Panc1 (cell line): ENCODE measurements around the gene CFAP97. TPM values are rescaled to one million over a fixed set of nuclear protein-coding genes. Genes with fewer than 3 reads are reported as not detected.

Experiments
- ATAC-seq: fragments of 200-7000 bp; cut with Tn5 transposase; 2 replicates; pipeline ENCODE4 v1.9.1; 2020; ENCODE audit warnings: mild to moderate bottlenecking, moderate library complexity
- BruUV-seq: library from RNA; stranded (reverse); fragments of 400-500 nt; replicated peaks from 2 replicates; lab custom pipeline; 2021; lab: Mats Ljungman, UMichigan
- CTCF ChIA-PET: fragments of 300-600 bp; sonication (Branson Sonifier 250); formaldehyde crosslinking; loops from one replicate; lab custom pipeline; 2022; ENCODE audit warnings: antibody characterized with exemption; lab: Charles Lee
- POLR2A ChIA-PET: fragments of 300-600 bp; sonication (Branson Sonifier 250); formaldehyde crosslinking; loops from one replicate; lab custom pipeline; 2022; ENCODE audit warnings: antibody characterized with exemption; lab: Charles Lee
- DNase-seq: peaks from one replicate; pipeline ENCODE4 v3.0.0-alpha.2; 2010; ENCODE audit warnings: low read depth, low spot score
- H3K27ac ChIP-seq: 2 replicates; pipeline ENCODE4 v1.5.1; 2011; ENCODE audit warnings: mild to moderate bottlenecking, low read length, inconsistent platforms
- H3K27me3 ChIP-seq: fragments of 200-500 bp; sonication (Bioruptor generic); 2 replicates; pipeline ENCODE4 v1.6.0; 2014; ENCODE audit warnings: low read length, inconsistent platforms; ENCODE audit not compliant: control insufficient read depth, insufficient read depth
- H3K36me3 ChIP-seq: fragments of 200-500 bp; sonication (Bioruptor generic); 2 replicates; pipeline ENCODE4 v1.5.1; 2014; ENCODE audit warnings: inconsistent platforms, mild to moderate bottlenecking, low read length, moderate library complexity; ENCODE audit not compliant: control insufficient read depth, insufficient read depth
- H3K4me1 ChIP-seq: 2 replicates; pipeline ENCODE4 v1.5.1; 2011; ENCODE audit warnings: inconsistent platforms, mild to moderate bottlenecking, low read length, moderate library complexity; ENCODE audit not compliant: control insufficient read depth, insufficient read depth
- H3K4me3 ChIP-seq, 2 experiments: 2 replicates each; pipeline ENCODE4 v1.5.1; 2011 to 2012; ENCODE audit warnings: low read depth in 2 of 2, low read length in 2 of 2, mild to moderate bottlenecking in 2 of 2, inconsistent platforms in 1 of 2, moderate library complexity in 1 of 2
- H3K9me3 ChIP-seq: fragments of 200-500 bp; sonication (Bioruptor generic); 2 replicates; pipeline ENCODE4 v1.5.1; 2014; ENCODE audit warnings: low read depth, mild to moderate bottlenecking, inconsistent platforms, low read length, moderate library complexity; ENCODE audit not compliant: control insufficient read depth, insufficient read depth
- POLR2AphosphoS5 ChIP-seq: IDR thresholded peaks from 2 replicates; pipeline ENCODE4 v1.6.1; 2012; ENCODE audit warnings: mild to moderate bottlenecking, low read depth, low read length, moderate library complexity
- SIN3A ChIP-seq: IDR thresholded peaks from 2 replicates; pipeline ENCODE4 v1.6.1; 2012; ENCODE audit warnings: low read depth, mild to moderate bottlenecking, low read length, moderate library complexity, borderline replicate concordance; ENCODE audit not compliant: insufficient read depth
- TCF7L2 ChIP-seq: IDR thresholded peaks from 2 replicates; pipeline ENCODE4 v1.6.1; 2011; ENCODE audit warnings: mild to moderate bottlenecking, low read depth, low read length, inconsistent platforms
- in situ Hi-C: cut with HindIII; loops from 2 replicates; pipeline ENCODE4 v1.10.0; 2016; ENCODE audit warnings: low sequenced_read_pairs, low pct_unique_long_range_greater_than_20kb
- intact Hi-C: fragments of 100-400 bp; cut with micrococcal nuclease; formaldehyde crosslinking; loops from one replicate; pipeline ENCODE4 v1.10.0; 2022; ENCODE audit not compliant: unreplicated experiment
- total RNA-seq: library from RNA; stranded (reverse); gene quantifications from one replicate; pipeline ENCODE4 v1.2.1, GENCODE V29; 2021; ENCODE audit not compliant: unreplicated experiment
- TF ChIP-seq, protein P1 (sequence below), 2 experiments: IDR thresholded peaks; 2 replicates each; pipeline ENCODE4 v1.6.1; 2011 to 2012; ENCODE audit warnings: low read depth in 2 of 2, control low read depth in 1 of 2, low read length in 1 of 2, mild to moderate bottlenecking in 1 of 2, moderate library complexity in 1 of 2; ENCODE audit not compliant: insufficient read depth in 1 of 2
- TF ChIP-seq, protein P2 (sequence below): fragments of 450-650 bp; IDR thresholded peaks from 2 replicates; pipeline ENCODE4 v1.5.1; 2017; ENCODE audit warnings: mild to moderate bottlenecking

Gene CFAP97
- total RNA-seq, 1 experiment from 2014 or later: 39.0 TPM

- ChIA-PET CTCF (no interaction called here), POLR2A (no interaction called here)
- H3K27ac ChIP-seq: no peak overlapping the region
- no peaks in the 10 kb centered on the region for H3K36me3 ChIP-seq
- ATAC-seq (no peak), DNase-seq (no peak)
- no peaks in the 10 kb centered on the region for H3K27me3 ChIP-seq
- no TSS peak for BruUV-seq
- intact Hi-C loops: no loop called here
- TF ChIP-seq, protein P1, sequence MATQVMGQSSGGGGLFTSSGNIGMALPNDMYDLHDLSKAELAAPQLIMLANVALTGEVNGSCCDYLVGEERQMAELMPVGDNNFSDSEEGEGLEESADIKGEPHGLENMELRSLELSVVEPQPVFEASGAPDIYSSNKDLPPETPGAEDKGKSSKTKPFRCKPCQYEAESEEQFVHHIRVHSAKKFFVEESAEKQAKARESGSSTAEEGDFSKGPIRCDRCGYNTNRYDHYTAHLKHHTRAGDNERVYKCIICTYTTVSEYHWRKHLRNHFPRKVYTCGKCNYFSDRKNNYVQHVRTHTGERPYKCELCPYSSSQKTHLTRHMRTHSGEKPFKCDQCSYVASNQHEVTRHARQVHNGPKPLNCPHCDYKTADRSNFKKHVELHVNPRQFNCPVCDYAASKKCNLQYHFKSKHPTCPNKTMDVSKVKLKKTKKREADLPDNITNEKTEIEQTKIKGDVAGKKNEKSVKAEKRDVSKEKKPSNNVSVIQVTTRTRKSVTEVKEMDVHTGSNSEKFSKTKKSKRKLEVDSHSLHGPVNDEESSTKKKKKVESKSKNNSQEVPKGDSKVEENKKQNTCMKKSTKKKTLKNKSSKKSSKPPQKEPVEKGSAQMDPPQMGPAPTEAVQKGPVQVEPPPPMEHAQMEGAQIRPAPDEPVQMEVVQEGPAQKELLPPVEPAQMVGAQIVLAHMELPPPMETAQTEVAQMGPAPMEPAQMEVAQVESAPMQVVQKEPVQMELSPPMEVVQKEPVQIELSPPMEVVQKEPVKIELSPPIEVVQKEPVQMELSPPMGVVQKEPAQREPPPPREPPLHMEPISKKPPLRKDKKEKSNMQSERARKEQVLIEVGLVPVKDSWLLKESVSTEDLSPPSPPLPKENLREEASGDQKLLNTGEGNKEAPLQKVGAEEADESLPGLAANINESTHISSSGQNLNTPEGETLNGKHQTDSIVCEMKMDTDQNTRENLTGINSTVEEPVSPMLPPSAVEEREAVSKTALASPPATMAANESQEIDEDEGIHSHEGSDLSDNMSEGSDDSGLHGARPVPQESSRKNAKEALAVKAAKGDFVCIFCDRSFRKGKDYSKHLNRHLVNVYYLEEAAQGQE (IDR thresholded peaks at IDR 0.05; ENCODE audit: insufficient read depth in 1 of 2, low read depth in 2 of 2, low read length in 1 of 2): no peak
- TF ChIP-seq TCF7L2 (no peak), POLR2AphosphoS5 (no peak), SIN3A (no peak)
- TF ChIP-seq, protein P2, sequence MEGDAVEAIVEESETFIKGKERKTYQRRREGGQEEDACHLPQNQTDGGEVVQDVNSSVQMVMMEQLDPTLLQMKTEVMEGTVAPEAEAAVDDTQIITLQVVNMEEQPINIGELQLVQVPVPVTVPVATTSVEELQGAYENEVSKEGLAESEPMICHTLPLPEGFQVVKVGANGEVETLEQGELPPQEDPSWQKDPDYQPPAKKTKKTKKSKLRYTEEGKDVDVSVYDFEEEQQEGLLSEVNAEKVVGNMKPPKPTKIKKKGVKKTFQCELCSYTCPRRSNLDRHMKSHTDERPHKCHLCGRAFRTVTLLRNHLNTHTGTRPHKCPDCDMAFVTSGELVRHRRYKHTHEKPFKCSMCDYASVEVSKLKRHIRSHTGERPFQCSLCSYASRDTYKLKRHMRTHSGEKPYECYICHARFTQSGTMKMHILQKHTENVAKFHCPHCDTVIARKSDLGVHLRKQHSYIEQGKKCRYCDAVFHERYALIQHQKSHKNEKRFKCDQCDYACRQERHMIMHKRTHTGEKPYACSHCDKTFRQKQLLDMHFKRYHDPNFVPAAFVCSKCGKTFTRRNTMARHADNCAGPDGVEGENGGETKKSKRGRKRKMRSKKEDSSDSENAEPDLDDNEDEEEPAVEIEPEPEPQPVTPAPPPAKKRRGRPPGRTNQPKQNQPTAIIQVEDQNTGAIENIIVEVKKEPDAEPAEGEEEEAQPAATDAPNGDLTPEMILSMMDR: no peak
- in situ Hi-C loops: no loop called here
- H3K9me3 ChIP-seq: 0 out of 2 replicates have a peak, but pooled peaks cover 2% of the 10 kb centered on the region
- H3K4me1 ChIP-seq: no peaks in the 10 kb centered on the region
- H3K4me3 ChIP-seq: no peak overlapping the region
These were observed 31.5 kb upstream of the CFAP97 start for GRCh38 chr4:185235119-185235842.

DNA sequence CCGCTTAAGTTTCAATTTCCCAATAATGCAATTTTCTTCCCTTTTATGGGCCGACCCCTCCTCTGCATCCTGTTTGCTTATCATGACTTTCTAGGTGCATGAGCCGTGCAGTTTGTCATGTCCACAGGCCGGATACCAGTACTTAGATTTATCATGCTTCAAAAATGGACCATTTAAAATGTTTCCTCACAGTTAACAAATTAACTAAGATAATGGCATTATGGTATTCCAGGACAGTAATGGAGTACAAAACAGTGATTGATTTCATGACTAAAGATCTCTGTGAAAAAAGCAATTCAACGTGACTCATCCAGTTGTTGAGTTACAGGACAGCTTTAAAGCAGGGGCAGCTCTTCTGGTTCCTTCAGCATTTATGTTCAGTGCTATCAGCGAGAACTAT is 28.6 kb upstream of the CFAP97 start:
- POLR2A ChIA-PET: no interaction called here
- no peaks in the 10 kb centered on the region for H3K36me3 ChIP-seq
- H3K4me1 ChIP-seq: no peaks in the 10 kb centered on the region
- H3K4me3 ChIP-seq: no peak overlapping the region
- no peak for DNase-seq
- CTCF ChIA-PET: no interaction called here
- no peak for ATAC-seq
- no TSS peak for BruUV-seq
- TF ChIP-seq, protein P1 (IDR thresholded peaks at IDR 0.05; ENCODE audit: insufficient read depth in 1 of 2, low read depth in 2 of 2, low read length in 1 of 2): no peak
- TF ChIP-seq POLR2AphosphoS5 (no peak), SIN3A (no peak), TCF7L2 (no peak)
- TF ChIP-seq, protein P2: no peak
- intact Hi-C loops (no loop called here), in situ Hi-C loops (no loop called here)
- no peaks in the 10 kb centered on the region for H3K9me3 ChIP-seq
- H3K27ac ChIP-seq: no peak overlapping the region
- no peaks in the 10 kb centered on the region for H3K27me3 ChIP-seq
